GM21786 (cell line): ENCODE data around the gene TNFRSF13B.
"Not testable (repeated sequence)": the region's sequence is repeated elsewhere in the genome, so short reads cannot be mapped to it uniquely, and the experiment has no call there.

Experiments
- ATAC-seq: cut with Tn5 transposase; IDR thresholded peaks from one replicate; pipeline ENCODE4 v1.9.1; 2021; ENCODE audit not compliant: unreplicated experiment

TNFRSF13B gene

DNA sequence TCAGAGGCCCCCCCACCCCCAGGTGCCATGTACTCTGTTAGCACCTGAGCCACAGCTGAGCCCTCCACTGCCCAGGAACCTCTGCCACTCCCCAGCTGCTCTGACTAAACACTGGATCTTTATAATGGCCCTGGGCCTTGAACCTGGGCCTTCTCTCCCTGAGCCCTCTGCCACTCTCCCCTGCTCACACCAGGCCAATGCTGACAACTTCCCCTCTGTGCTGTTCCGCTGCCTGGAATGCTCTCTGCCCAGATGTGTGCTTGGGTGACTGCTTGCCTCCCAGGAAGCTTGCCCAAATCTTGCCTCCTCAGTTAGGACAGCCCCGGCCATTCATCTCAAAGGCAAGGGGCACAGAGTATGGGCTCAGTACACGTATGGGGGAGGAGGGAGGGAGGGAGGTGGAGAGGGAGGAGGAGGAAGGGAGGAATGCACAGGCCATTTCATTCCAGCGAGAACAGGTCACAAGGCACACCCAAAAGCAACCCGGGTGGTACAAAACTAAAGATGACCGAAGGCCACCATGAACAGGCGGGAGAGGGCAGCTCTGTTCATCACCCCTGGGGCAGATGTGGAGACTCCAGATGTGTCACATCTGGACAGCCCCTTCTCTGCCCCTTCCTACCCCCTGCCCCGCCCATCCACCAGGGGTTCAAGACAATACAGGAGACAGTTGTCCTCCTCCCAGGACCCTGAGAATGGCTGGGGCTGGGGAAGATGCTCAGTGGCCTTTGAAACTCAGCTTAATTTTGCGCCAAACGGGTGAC, 15.3 kb upstream of the TNFRSF13B start:
- no peak for ATAC-seq

DNA sequence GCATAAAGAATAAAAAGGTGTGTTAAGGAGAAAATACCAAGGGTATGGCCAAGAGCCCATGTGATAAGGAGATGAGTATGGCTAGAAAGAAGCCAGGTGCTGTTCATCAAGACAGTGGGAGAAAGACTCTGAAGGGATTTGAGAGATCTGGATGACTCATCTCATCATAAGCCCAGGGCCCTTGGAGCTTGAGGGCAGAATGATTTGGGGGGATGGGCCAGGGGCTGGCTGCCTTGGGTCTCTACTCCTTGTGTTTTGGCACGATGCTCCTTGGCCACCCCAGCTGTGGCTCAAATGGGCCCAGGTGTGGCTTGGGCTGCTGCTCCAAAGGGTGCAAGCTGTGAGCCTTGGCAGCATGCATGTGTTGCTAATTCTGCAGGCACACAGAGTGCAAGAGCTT, 14.5 kb upstream of the TNFRSF13B start:
- no peak for ATAC-seq

DNA sequence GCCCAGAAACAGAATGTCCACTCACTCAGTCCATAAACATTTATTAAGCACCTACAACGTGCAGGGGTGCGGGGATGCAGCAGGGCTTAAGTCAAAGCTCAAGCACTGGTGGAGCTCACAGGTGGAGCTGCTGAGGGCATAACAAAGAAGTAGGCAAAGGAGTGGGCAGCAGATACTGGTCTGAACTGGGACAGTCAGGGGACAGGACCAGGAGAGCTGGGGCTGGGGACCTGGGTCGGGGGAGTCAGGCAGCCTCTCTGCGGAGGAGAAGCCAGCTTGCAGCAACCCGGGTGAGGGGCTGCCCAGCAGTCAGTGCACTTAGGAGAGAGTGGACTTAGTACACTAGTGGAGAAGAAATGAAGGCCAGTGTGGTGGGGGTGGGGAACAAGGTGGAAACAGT, 10.0 kb upstream of the TNFRSF13B start:
- no peak for ATAC-seq

DNA sequence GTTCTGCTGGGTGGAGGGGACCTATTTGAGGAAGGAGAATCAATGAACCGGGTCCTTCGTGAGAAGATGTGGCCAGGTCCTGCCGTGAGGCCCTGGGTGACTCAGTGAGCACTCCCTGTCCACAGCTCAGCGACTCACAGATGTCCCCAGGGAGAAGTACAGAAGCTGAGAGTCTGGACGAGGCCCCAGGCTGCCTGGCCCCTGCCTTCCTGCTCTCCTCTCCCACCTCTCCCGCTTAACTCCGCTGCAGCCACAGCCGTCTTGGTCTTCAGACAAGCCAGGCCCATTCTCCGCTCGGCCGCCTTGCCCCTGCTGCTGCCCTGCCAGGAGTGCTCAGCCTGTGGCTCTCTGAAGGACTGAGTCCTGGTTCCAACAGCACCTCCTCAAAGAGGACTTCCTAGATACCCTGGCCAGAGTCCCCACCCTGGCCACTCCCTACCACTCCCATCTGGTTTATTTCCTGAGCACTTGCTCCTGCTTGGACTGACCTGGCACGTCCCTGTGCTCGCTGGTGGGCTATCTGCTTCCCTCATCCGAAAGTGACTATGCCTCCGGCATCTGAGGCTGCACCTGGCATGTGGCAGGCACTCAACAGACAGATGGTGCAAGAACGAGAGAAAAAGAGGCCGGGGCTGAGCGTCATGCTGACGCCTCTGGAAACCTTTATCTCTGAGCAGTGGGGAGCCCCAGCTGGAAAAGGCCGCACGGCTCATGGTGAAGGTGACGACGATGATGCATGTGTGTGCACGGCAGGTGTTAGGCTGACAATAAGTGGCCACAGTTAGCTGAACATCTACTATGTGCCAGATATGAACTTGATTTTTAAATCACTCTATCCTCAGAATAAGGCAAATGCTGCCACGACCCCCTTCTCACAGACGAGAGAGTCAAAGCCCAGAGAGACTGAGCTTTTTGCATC, 9.2 kb upstream of the TNFRSF13B start:
- ATAC-seq: no peak

DNA sequence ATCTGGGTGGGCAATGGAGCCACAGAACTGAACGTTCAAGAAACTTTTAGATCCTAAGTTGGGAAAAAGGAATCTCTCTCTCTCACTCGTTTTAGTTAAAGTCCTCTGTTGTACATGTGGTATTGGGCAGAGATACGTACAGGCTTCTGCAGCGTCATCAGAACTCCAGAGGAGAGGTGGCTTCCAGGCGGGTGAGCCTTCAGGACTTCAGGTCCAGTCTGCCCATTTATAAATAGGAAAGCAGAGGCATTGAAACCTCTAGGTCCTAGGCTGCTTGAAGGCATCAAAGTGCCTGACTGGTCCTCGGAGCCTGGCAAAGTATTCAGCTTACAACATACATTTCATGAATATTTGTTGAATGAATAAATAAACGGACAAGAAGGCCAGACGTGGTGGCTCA, 8.1 kb upstream of the TNFRSF13B start:
- ATAC-seq: no peak

DNA sequence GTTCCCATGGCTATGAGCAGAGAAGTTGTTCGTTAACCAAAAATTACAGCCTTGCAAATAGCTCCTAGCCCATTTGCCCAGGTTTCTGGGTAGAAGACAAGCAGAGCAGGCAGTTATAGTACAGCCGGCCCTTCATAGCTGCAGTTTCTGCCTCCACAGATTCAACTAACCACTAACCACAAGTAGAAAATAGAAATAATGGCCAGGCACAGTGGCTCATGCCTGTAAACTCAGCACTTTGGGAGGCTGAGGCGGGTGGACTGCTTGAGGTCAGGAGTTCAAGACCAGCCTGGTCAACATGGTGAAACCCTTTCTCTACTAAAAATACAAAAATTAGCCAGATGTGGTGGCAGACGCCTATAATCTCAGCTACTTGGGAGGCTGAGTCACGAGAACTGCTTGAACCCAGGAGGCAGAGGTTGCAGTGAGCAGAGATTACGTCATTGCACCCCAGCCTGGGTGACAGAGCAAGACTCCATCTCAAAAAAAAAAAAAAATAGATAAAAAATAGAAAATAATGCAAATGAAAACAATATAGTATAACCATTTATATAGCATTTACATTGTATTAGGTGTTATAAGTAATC, 7.4 kb upstream of the TNFRSF13B start:
- not testable (repeated sequence) for ATAC-seq

DNA sequence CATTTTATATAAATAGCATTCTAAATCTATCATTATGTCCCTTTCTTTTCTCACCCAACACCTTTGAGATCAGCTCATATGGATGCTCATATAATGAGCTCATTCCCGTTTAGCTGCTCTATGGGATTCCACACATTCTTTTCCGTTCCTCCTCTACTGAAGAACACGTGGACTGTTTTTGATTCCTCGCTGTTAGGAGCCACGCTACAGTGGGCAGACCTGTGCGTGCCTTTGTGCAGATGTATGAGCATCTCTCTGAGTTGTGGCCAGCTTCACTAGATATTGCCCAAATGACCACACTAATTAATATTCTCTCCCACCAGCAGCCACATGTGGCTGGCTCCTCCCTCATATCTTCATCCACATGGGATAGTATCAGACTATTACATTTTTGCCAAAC, 6.0 kb upstream of the TNFRSF13B start:
- no peak for ATAC-seq

DNA sequence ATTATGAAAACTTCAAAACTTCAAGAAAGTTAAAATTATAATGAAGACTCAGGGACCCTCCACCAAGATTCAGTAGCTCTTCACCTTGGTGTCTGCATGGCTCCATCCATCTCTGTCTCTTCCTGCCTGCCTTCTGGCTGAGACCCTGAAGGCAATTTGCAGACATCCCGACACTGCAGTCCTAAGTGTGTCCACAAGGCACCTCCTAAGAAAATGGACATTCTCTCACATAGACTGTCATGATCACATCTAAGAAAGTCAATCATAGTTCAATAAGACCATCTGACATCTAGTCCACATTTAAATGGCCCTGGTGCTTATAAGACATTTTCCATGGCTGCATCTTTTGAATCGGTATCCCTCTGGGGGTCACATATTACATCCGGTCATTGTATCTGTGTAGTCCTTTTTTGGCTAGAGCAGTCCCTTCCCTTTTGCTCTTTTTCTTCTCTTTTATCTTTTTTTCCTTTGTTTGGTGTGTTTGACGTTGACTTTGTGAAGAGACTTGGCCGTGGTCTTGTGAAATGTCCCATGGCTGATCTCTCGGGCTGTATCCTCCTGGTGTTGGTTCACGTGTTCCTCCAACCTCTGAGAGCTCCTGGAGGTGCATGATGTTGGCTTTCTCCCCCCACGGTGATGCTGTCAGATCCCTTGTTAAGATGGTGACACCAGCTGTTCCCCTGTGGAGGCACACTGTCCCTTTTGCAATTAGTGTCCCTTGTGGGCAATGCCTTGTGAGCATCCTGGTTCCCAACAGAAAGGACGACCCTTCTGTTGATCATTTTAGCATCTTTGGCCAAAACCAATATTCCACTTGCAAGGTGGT, 5.0 kb upstream of the TNFRSF13B start:
- no peak for ATAC-seq

DNA sequence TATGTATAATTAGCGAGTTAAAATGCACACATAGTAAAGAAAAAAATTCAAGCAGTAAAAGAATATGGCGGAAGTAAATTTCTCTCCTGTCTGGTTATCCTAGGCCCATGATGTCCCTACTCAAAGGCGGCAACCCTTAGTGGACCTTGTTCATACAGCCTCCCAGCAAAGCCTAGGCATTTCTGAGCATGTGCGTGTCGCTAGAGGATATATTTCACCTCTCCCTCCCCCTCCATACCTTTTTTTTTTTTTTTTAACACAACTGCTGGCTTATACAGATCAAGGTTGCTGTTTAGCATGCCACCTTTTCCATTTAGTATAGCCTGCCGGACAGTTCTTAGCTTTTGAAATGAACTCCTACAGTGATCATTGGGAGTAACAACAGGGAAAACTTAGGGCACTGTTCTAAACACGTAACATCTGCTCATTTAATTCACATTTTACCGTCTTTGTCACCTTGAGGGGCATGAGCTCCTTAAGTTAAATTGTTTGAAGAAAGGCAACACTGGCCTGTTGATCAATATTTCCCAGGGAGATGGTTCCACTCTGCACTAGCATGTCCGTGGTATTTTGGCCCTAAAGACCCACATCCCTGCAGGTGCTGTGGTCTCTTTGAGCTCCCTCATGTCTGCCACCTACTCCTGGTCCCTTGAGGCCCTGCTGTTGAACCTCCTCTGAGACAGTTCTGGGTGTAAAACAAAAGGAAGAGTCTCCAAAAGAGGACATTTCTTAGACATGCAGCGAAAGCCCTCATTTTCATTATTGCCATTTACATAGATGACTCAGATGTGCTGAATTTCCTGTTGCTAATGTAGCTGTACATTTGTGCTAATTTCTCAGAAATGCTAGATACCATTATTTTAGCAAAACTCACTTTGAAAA, 4.1 kb upstream of the TNFRSF13B start:
- peak; percentile 16 for ATAC-seq

DNA sequence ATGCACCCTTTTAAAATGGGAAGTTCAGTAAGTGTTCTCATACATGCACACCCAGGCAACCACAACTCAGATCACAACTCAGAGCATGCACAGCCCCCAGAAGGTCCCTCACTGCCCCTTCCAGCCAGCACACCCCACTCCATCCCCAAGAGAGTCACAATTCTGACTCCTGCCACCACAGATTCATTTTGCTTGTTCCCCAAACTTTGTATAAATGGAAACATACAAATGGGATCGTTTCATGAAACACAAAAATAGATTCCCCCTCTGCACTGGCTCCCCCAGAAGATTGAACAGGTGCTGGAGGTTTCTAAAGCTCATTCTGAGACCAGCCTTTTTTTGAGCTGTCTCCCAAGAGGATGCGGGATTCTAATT, 3.3 kb upstream of the TNFRSF13B start:
- no peak for ATAC-seq

DNA sequence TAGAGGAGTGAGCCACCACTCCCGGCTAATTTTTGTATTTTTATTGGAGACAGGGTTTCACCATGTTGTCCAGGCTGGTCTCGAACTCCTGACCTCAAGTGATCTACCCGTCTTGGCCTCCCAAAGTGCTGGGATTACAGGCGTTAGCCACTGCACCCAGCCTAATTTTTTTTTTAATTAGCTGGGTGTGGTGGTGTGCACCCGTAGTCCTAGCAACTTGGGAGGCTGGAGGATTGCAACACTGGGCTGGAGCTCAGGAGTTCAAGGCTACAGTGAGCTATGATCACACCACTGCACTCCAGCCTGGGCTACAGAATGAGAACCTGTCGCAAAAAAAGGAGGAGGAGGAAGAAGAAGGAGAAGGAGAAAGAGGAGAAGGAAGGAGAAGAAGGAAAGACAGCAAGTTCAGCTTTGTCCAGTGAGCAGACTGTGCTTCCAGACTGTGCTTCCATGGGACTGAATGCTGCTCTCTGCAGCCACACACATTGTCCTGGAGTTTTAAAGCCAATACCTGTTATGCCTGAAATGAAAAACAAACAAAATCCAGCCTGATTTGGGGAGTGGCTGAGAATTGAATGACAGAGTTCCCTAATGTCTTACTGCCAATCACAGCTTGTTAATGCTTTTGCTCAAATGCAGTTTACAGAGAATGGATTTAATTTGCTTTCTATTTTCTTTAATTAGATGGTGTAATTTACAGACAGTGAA, 2.8 kb upstream of the TNFRSF13B start:
- ATAC-seq: no peak

DNA sequence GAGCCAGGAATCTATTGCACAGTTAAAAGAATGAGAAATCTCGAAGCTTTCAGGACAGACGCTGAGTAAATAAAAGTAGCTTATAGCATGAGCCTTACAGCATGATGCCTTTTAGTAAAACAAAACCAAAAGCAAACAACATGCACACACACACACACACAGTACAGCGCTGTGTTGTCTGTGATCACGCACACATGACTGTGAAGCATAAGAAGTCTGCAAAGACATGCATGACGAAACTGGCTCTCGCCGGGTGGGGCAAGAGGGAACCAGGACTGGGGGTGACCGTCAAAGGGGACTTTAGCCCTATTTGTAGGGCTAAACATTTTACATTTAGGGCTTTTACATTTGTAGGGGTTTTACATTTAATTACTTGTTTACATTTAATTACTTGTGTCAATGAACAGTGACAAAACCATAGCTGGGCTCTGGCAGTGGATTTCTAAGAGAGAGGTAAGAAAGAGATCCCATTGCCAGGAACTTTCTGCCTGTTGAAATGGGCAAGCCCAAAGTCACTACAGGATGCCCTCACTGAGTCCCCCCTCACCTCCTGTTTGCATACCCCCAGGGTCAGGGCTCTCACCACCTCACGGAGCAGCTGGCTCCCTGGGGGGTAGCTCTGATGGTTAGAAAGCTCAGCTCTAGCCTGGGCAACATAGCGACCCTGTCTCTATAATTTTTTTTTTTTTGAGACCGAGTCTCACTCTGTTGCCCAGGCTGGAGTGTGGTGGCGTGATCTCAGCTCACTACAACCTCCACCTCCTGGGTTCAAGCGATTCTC, 2.0 kb upstream of the TNFRSF13B start:
- ATAC-seq: peak; percentile 35

DNA sequence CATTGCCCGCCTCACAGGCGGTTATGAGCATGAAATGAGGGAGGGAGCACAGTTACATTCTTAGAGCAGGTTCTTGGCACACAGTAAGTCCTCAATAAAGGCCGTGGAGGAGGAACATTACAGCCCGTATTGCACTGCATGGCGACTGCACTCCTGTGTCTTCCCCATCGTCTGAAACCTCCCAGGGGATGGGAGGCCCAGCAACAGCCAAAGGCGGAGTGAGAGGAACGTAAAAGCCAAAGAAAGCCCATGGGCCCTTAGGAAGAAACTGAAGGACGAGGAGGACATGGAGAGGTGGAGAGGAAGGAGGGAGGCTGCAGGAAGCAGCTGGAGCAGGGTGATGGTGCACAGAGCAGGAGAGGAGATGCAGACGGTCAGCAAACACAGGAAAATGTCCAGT, 1.1 kb upstream of the TNFRSF13B start:
- ATAC-seq: not testable (repeated sequence)

DNA sequence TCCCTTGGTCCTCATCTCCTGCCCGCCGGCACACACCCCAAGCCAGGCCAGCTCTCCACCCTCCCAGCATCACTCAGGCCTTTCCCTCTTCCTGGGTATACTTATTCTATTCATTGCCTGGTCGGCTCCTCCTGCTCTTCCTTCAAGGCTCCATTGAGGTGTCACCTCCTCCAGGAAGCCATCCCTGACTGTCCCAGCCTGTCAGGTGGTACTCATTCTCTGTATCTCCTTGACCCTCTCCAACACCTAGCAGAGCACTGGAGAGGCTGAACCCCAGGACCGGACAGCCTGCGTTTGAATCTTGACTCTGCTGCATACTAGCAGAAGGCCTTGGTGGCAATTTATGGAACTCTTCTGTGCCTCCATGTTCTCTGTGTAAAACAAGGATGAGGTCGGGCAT, 428 bp upstream of the TNFRSF13B start:
- ATAC-seq: no peak

DNA sequence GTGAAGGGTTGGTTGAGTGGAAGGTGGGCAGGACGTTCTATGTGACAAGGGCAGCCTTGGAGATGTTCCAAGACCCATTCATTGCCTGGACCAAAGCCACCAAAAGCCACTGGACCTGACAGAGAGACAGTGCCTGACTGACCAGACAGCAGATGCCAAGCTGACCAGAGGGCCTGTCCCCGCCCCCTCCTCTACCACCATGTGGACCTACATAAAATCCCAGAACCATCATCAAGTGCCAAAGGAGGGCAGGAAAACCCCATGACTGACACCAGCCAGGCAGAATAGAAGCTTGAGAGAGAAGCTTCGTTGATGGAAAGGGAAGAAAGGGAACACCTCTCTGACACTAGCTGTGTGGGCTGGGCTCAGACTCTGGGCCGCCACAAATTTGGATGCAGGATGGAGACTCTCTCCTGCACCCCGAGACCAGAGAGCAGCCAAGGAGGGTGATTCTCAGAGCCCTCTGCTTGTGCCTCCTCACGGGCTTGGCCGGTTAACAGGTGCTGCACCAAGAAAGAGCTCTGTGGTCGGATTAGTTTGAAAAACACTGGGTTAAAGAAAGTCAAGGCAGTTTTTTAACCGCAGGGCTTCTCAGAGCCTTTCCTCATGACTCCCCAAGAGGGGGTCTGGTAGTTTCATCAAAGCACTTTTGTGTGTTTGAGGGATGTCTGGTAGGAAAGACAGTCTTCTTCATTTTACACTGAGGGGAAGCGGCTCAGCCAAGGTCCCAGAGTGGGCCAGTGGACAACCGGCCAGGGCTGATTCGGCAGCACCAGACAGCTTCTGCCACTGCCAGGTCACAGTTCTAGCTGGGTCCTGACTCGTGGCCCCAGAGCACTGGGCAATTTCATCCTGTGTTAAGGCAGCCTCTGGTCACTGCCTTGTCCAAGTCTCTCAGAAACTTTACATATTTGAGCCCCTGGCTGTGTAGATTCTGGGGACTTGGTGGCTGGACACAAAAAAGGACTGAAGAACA, 1.7 kb downstream of the TNFRSF13B start:
- ATAC-seq: no peak

DNA sequence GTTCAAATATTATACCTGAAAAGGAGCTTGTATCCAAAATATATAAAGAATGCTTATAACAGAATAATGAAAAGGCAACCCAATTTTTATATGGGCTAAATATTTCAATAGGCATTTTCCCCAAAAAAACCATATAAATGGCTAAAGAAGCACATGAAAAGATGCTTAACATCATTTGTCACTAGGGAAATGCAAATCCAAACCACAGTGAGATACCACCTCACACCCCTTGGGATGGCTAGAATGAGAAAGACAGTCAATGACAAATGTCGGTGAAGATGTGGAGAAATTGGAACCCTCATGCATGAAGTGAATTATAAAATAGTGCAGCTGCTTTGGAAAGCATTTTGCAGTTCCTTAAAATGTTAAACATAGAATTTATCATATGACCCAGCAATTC, 3.1 kb downstream of the TNFRSF13B start:
- ATAC-seq: no peak

DNA sequence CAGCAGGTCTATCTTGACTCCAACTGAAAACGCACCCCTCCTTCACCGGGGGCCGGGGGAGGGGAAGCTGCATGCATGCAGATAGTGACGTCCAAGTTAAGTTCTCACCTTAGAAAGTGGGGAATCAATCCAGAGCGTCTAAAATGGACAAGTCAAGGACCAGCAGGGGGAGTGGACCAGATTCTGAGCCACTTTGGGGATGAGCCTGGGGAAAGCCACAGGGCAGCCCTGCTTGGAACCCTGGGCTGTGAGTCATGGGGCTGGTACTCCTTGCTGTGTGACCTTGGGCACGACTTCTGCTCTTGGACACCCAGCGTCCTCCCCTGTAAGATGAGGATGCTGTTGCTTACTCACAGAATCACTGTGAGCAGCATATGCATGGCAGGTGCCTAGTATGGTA, 9.1 kb downstream of the TNFRSF13B start:
- no peak for ATAC-seq

DNA sequence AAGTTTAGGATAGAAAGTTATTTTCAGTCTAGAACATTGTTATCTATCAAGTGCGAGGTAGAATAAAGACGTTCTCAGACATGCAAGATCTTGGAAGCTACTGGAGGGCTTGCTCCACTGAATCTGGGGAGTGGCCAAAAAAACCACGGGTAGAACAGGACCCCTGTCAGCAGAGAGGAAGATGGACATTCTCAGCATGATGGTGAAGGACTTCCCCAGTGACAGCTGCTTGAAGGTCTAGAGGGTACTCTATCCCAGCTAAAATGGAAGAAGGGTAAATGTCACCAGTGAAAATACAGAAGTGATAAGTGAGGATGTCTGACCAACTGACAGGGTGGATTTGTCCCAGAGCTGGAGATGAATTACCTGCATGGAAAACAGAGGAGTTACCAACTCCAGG, 10.1 kb downstream of the TNFRSF13B start:
- no peak for ATAC-seq
